ENCODE measurements around the gene RTTN. TPM values are rescaled to one million over a fixed set of nuclear protein-coding genes. Genes with fewer than 3 reads are reported as not detected.

Gene RTTN
- total and polyA plus RNA-seq, 10 of the 15 experiments (the other 5 are each of a cell fraction or from before 2014, with no cell fraction given) = 9.4 to 36.6 (median 15.7) TPM

DNA sequence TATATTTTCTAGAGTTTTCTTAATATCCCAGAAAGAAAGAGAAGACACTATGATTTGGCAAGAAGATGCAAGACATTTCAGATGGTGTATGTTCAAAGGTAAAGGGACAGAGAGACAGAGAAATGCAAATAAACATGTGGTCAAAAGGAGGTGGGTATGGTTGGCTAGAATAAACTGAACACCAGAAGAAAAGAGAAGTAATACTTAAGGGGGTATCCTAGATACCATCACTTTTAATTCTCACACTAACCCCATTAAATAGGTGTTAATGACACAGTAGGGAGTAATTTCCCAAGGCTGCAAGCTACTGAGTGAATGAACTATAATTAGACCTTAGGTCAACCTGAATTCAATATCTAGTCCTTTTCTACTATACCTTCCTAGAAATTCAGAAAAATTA is 146.6 kb downstream of the RTTN start (continued):
- TF ChIP-seq EZH2 (IDR thresholded peaks at IDR 0.05; ENCODE audit: borderline replicate concordance, control insufficient read depth, low read depth, low read length) (no peak), EP300 (IDR thresholded peaks at IDR 0.05; ENCODE audit: borderline replicate concordance in 1 of 2, control insufficient read depth in 1 of 2, low read depth in 2 of 2, low read length in 2 of 2) (peak; percentile 30 to 70; a peak in 2 of 4 replicates), RAD51 (IDR thresholded peaks at IDR 0.05) (peak; percentile 37; the same call in 1 of the 2 replicates), ZNF217 (IDR thresholded peaks at IDR 0.05) (peak; percentile 41; the same call in 1 of the 2 replicates), DPF2 (IDR thresholded peaks at IDR 0.05) (peak; percentile 76), SMAD1 (IDR thresholded peaks at IDR 0.05; ENCODE audit: low read depth, partially characterized antibody) (peak; percentile 54), RUNX3 (IDR thresholded peaks at IDR 0.05; ENCODE audit: low read length) (peak; percentile 84), NBN (IDR thresholded peaks at IDR 0.05) (0 out of 2 replicates have a peak, but pooled peaks have one; percentile 42), BHLHE40 (IDR thresholded peaks at IDR 0.05; ENCODE audit: borderline replicate concordance in 1 of 2, low read depth in 2 of 2, low read length in 1 of 2) (peak in 1 of 2 experiments; percentile 50; a peak in 1 of 4 replicates), MEF2B (IDR thresholded peaks at IDR 0.05; ENCODE audit: partially characterized antibody, poor library complexity, severe bottlenecking) (peak; percentile 89), SREBF2 (IDR thresholded peaks at IDR 0.05; ENCODE audit: low read length) (no peak), ATF7 (IDR thresholded peaks at IDR 0.05; ENCODE audit: low read depth) (peak; percentile 92), KAT2A (conservative IDR thresholded peaks at IDR 0.05; ENCODE audit: control insufficient read depth, low read depth, low read length) (no peak)
- TF ChIP-seq, protein P1, sequence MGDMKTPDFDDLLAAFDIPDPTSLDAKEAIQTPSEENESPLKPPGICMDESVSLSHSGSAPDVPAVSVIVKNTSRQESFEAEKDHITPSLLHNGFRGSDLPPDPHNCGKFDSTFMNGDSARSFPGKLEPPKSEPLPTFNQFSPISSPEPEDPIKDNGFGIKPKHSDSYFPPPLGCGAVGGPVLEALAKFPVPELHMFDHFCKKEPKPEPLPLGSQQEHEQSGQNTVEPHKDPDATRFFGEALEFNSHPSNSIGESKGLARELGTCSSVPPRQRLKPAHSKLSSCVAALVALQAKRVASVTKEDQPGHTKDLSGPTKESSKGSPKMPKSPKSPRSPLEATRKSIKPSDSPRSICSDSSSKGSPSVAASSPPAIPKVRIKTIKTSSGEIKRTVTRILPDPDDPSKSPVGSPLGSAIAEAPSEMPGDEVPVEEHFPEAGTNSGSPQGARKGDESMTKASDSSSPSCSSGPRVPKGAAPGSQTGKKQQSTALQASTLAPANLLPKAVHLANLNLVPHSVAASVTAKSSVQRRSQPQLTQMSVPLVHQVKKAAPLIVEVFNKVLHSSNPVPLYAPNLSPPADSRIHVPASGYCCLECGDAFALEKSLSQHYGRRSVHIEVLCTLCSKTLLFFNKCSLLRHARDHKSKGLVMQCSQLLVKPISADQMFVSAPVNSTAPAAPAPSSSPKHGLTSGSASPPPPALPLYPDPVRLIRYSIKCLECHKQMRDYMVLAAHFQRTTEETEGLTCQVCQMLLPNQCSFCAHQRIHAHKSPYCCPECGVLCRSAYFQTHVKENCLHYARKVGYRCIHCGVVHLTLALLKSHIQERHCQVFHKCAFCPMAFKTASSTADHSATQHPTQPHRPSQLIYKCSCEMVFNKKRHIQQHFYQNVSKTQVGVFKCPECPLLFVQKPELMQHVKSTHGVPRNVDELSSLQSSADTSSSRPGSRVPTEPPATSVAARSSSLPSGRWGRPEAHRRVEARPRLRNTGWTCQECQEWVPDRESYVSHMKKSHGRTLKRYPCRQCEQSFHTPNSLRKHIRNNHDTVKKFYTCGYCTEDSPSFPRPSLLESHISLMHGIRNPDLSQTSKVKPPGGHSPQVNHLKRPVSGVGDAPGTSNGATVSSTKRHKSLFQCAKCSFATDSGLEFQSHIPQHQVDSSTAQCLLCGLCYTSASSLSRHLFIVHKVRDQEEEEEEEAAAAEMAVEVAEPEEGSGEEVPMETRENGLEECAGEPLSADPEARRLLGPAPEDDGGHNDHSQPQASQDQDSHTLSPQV (IDR thresholded peaks at IDR 0.05) = 0 out of 2 replicates have a peak, but pooled peaks have one; percentile 36
- TF ChIP-seq, protein P2, sequence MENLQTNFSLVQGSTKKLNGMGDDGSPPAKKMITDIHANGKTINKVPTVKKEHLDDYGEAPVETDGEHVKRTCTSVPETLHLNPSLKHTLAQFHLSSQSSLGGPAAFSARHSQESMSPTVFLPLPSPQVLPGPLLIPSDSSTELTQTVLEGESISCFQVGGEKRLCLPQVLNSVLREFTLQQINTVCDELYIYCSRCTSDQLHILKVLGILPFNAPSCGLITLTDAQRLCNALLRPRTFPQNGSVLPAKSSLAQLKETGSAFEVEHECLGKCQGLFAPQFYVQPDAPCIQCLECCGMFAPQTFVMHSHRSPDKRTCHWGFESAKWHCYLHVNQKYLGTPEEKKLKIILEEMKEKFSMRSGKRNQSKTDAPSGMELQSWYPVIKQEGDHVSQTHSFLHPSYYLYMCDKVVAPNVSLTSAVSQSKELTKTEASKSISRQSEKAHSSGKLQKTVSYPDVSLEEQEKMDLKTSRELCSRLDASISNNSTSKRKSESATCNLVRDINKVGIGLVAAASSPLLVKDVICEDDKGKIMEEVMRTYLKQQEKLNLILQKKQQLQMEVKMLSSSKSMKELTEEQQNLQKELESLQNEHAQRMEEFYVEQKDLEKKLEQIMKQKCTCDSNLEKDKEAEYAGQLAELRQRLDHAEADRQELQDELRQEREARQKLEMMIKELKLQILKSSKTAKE (IDR thresholded peaks at IDR 0.05; ENCODE audit: low read depth, poor library complexity, severe bottlenecking) = peak; percentile 69
- TF ChIP-seq, protein P3, sequence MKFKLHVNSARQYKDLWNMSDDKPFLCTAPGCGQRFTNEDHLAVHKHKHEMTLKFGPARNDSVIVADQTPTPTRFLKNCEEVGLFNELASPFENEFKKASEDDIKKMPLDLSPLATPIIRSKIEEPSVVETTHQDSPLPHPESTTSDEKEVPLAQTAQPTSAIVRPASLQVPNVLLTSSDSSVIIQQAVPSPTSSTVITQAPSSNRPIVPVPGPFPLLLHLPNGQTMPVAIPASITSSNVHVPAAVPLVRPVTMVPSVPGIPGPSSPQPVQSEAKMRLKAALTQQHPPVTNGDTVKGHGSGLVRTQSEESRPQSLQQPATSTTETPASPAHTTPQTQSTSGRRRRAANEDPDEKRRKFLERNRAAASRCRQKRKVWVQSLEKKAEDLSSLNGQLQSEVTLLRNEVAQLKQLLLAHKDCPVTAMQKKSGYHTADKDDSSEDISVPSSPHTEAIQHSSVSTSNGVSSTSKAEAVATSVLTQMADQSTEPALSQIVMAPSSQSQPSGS (IDR thresholded peaks at IDR 0.05; ENCODE audit: low read length) = peak; percentile 64
